Esophagus muscularis mucosa (tissue), 3 donors: ENCODE results near the gene TMEM45A.

ENCODE experiments used
- CTCF ChIP-seq, 3 experiments: fragments of 200-600 bp in 2 of 3; fragments of 450-650 bp in 1 of 3; sonication (generic) in 2 of 3; IDR thresholded peaks; one replicate each; pipeline ENCODE4 v1.5.1; 2017 to 2019; ENCODE audit warnings: antibody characterized with exemption in 3 of 3, mild to moderate bottlenecking in 2 of 3, moderate library complexity in 1 of 3
- POLR2AphosphoS5 ChIP-seq, 2 donors: sonication (generic); formaldehyde crosslinking; IDR thresholded peaks; one replicate each; pipeline ENCODE4 v1.6.1; 2017; ENCODE audit warnings: antibody characterized with exemption in 2 of 2

GRCh38 chr3:100448079-100448478 lies 44.3 kb upstream of the TMEM45A start:
- TF ChIP-seq CTCF (IDR thresholded peaks at IDR 0.05): no peak
- no peak for TF ChIP-seq POLR2AphosphoS5 (IDR thresholded peaks at IDR 0.05)
